DOHH2 (cell line): ENCODE measurements around the gene SMIM44.

ENCODE experiments used
- CTCF ChIP-seq: fragments of 200-600 bp; sonication (generic); IDR thresholded peaks from one replicate; pipeline ENCODE4 v1.5.1; 2014; ENCODE audit warnings: antibody characterized with exemption, mild to moderate bottlenecking, low read depth, low read length; ENCODE audit not compliant: poor library complexity, severe bottlenecking
- EZH2phosphoT487 ChIP-seq: fragments of 200-600 bp; sonication (generic); IDR thresholded peaks from 2 replicates; pipeline ENCODE4 v1.6.1; 2017; ENCODE audit warnings: borderline replicate concordance, mild to moderate bottlenecking, antibody characterized with exemption, low read length, moderate library complexity, mixed read lengths

- no peak for TF ChIP-seq CTCF
- no peak for TF ChIP-seq EZH2phosphoT487
These were observed 19.9 kb upstream of the SMIM44 start for GRCh38 chr19:3503036-3503572.
